Measurements from ENCODE around the gene PHLDA1.
A peak's percentile ranks its signal among the peaks of the same experiment; 100 is the strongest.

The PHLDA1 gene

DNA sequence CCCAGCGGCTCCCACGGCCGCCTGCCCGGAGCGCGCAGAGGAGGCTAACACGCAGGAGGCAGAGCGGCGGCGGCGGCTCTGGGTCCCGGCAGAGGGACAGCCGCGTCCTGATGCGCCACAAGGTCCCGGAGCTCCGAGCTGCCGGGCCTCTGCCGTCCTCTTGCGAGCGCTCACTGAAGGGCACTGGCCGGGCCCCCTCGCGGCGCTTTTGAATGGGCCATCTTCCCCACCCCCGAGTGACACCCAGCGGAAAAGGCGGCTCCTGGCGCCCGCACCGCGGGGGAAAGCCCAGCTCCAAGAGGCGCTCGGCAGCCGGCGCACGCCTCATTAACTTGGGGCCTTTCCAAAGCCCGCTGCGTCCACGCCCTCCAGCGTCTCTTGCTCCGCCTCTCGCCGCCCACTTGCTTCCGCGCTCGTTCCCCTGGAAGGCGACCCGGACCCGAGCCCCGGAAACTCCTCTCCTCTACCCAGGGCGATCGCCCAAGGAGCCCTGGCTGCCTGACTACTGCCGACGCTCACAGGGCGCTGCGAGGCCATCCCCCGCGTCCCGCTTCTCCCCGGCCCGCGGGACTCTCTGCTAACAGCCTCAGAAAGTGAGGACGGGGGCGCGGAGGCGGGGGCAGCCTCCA, at the start of gene PHLDA1:
Gene PHLDA1, minus strand, starts transcription at position 363 of the 629 bp plus-strand sequence.
- no peak for TF ChIP-seq ZFX (IDR thresholded peaks at IDR 0.05; ENCODE audit: borderline replicate concordance)
- TF ChIP-seq, protein P1, sequence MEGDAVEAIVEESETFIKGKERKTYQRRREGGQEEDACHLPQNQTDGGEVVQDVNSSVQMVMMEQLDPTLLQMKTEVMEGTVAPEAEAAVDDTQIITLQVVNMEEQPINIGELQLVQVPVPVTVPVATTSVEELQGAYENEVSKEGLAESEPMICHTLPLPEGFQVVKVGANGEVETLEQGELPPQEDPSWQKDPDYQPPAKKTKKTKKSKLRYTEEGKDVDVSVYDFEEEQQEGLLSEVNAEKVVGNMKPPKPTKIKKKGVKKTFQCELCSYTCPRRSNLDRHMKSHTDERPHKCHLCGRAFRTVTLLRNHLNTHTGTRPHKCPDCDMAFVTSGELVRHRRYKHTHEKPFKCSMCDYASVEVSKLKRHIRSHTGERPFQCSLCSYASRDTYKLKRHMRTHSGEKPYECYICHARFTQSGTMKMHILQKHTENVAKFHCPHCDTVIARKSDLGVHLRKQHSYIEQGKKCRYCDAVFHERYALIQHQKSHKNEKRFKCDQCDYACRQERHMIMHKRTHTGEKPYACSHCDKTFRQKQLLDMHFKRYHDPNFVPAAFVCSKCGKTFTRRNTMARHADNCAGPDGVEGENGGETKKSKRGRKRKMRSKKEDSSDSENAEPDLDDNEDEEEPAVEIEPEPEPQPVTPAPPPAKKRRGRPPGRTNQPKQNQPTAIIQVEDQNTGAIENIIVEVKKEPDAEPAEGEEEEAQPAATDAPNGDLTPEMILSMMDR (IDR thresholded peaks at IDR 0.05) = peak; percentile 89

DNA sequence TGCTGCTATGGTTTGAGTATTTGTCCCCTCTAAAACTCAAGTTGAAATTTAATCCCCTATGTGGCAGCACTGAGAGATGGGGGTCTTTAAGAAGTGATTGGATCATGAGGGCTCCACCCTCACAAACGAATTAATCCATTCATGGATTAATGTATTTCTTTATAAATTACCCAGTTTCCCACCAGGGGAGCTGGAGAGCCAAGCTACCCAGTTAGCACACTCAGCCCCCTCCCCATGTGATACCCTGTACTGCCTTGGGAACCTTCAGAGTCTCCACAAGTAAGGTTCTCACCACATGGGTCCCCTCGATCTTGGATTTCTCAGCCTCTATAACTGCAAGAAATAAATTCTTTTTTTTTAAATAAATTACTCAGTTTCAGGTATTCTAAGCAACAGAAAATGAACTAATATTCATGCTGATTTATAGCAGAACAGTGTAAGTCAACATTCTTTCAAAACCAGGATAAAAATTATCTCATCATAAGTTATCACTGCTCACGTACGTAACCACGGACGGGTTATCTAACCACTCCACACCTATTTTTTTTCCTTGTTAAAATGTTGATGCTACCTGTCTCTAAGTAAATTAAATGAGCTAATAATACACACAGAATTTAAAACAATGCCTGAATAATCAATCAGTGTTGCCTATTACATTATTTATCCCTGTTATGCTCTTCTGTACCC, 49.3 kb upstream of the PHLDA1 start:
- no peak for TF ChIP-seq ZFX (IDR thresholded peaks at IDR 0.05; ENCODE audit: borderline replicate concordance)
- TF ChIP-seq, protein P1 (IDR thresholded peaks at IDR 0.05) = peak; percentile 46
- H3K27ac ChIP-seq = peak overlapping the region; percentile 3; the same call in 1 of the 2 replicates

More for the DNA sequence above, at the start of gene PHLDA1:
- peak within 1 kb of the TSS; percentile 78 for H3K27ac ChIP-seq

DNA sequence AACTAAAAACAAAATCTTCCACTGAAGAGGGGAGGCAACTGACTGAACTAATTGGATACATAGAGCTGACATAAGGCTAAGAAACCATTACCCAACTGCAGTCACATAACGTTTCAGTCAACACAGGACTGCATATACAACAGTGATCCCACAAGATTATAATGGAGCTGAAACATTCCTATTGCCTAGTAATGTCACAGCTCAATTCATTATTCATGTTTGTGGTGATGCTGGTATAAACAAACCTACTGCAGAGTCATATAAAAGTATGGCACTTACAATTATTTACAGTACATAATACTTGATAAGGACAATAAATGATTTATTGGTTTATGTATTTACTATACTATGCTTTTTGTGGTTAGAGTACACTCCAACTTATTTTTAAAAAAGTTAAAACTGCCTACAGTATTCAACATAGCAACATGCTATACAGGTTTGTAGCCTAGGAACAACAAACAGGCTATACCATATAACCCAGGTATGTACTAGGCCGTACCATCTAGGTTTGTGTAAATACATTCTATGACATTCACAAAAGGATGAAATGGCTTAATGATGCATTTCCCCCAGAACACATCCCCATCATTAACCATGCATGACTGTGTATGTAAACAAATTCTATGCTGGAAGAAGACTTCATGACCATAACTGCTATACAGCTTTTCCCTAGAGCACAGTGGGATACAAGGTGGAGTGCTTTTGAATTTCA, 48.6 kb upstream of the PHLDA1 start:
- TF ChIP-seq, protein P1 (IDR thresholded peaks at IDR 0.05) = no peak
- no peak for TF ChIP-seq ZFX (IDR thresholded peaks at IDR 0.05; ENCODE audit: borderline replicate concordance)

DNA sequence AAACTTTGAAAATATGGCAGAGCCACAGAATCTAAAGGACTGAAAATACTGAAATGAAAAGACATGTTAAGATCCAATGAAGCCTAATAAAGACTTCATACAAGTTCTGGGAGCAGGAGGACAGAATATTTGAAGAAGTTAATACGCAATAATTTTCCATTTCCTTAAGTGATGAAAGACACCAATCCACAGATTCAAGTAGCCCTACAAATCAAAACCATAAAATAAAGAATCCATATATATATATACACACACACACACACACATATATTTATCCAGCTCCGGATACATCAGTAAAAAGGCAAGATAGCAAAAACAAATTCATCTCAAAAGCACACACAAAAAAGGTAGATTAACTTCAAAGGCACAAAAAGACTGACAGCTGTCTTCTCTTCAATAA, 47.2 kb upstream of the PHLDA1 start:
- H3K27ac ChIP-seq = no peak overlapping the region
- TF ChIP-seq, protein P1 (IDR thresholded peaks at IDR 0.05) = no peak
- TF ChIP-seq ZFX (IDR thresholded peaks at IDR 0.05; ENCODE audit: borderline replicate concordance) = no peak

More for the DNA sequence above, 48.6 kb upstream of the PHLDA1 start:
- H3K27ac ChIP-seq = peak overlapping the region; percentile 3; the same call in 1 of the 2 replicates

DNA sequence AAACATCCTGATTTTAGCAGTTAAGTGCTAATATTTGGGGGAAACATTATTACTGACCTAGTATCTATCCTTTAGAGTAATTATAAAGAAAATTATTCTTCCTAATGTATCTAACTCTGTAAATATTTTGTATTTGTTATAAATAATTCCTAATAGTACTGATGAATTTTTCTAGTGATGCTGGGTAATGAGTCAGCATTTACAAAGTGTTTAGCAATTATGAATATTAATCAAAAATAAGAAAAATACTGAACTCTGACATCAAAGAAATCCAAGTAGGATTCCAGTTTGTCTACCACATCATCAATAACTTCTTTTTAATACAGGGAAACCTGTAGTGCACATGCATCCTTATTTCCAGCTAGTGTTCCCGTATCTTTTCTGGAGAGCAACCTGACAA, 43.9 kb upstream of the PHLDA1 start:
- no peak overlapping the region for H3K27ac ChIP-seq
- TF ChIP-seq, protein P1 (IDR thresholded peaks at IDR 0.05) = no peak
- TF ChIP-seq ZFX (IDR thresholded peaks at IDR 0.05; ENCODE audit: borderline replicate concordance) = no peak

DNA sequence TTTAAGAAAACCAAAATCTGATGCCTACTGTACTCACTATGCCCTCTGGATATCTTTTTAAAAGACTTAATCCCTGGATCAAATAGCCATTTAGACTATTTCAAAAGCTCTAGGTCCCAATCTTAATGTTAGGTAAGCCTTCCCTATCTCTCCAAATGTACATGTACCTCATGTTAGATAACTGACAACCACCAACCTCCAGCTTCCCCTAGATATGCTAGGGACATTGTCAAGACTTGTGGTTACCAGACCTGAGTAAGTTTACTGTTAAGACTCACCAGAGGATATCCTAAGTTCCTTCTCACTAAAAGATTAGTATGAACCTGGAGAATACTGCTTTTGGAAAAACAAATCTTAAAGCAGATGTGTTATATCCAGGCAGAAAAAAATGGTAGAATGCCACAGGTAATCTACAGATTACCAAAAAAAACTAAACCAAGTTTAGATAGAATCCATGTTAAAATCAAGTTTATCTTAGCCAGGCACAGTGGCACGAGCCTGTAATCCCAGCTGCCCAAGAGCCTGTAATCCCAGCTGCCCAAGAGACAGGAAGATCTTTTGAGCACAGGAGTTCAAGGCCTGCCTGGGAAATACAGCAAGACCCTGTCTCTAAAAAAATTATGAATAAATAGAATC, 43.2 kb upstream of the PHLDA1 start:
- H3K27ac ChIP-seq = no peak overlapping the region
- TF ChIP-seq, protein P1 (IDR thresholded peaks at IDR 0.05) = no peak
- no peak for TF ChIP-seq ZFX (IDR thresholded peaks at IDR 0.05; ENCODE audit: borderline replicate concordance)
